ENCODE measurements around the gene STARD9.

Gene STARD9

DNA sequence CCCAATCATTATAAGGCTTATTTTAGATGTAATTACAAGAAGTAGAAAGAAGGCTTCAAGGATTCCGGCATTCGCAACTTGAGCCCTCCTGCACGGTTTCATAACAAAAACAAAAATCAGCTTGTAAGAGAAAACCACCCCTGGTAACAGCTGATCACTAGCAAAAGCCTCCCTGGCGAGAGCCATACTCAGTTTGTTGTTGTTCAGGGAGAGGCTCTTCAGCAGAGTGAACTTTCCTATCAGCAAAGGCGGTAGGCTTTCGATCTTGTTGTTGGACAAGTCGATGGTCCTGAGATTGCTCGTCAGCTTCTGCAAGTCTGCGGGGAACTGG, 27.5 kb upstream of the STARD9 start:
- no peak for DNase-seq
- Histone ChIP-seq H2AFZ (ENCODE audit: insufficient read depth, low read length, poor library complexity) (peak overlapping the region; percentile 72), H4K12ac (ENCODE audit: low read depth, low read length) (peak overlapping the region; percentile 78), H4K91ac (ENCODE audit: low read depth, low read length) (peak overlapping the region; percentile 65), H2AK5ac (ENCODE audit: low read length) (no peak overlapping the region), H3K27ac (ENCODE audit: low read depth, low read length) (peak overlapping the region; percentile 29), H3K9ac (ENCODE audit: low read length) (peak overlapping the region; percentile 29), H3K4ac (ENCODE audit: low read depth, low read length) (peak overlapping the region; percentile 29), H2BK12ac (ENCODE audit: low read length) (no peak overlapping the region), H2BK120ac (ENCODE audit: insufficient read depth, low read length, poor library complexity) (peak overlapping the region; percentile 83), H4K8ac (ENCODE audit: low read depth, low read length) (peak overlapping the region; percentile 88), H3K4me2 (ENCODE audit: low read length) (peak overlapping the region; percentile 82), H3K36me3 (ENCODE audit: control insufficient read depth in 1 of 2, insufficient read depth in 2 of 2, low read length in 2 of 2) (peaks cover 5% of the 10 kb centered on the region in 2 experiments), H3K79me2 (ENCODE audit: control insufficient read depth, insufficient read depth, low read length, poor library complexity) (peaks cover 8% of the 10 kb centered on the region), H3K4me1 (ENCODE audit: control insufficient read depth in 1 of 2, insufficient read depth in 2 of 2, low read length in 2 of 2) (peaks cover 0 to 3% of the 10 kb centered on the region in 2 experiments), H2BK5ac (ENCODE audit: low read depth, low read length, poor library complexity) (peak overlapping the region; percentile 47), H3K27me3 (ENCODE audit: insufficient read depth, low read length) (no peaks in the 10 kb centered on the region), H3K23ac (ENCODE audit: low read length) (no peak overlapping the region), H3K4me3 (ENCODE audit: low read depth, low read length) (peak overlapping the region; percentile 89), H3K14ac (ENCODE audit: low read length) (peak overlapping the region; percentile 78), H3K9me3 (ENCODE audit: insufficient read depth, low read depth, low read length) (no peaks in the 10 kb centered on the region), H3K79me1 (ENCODE audit: low read length) (peaks cover 9% of the 10 kb centered on the region), H3K18ac (ENCODE audit: low read length) (peak overlapping the region; percentile 41)
- no CpG with 5 or more reads among the region's 9 CpGs for WGBS (ENCODE audit: extremely low coverage, insufficient coverage, insufficient read length)

DNA sequence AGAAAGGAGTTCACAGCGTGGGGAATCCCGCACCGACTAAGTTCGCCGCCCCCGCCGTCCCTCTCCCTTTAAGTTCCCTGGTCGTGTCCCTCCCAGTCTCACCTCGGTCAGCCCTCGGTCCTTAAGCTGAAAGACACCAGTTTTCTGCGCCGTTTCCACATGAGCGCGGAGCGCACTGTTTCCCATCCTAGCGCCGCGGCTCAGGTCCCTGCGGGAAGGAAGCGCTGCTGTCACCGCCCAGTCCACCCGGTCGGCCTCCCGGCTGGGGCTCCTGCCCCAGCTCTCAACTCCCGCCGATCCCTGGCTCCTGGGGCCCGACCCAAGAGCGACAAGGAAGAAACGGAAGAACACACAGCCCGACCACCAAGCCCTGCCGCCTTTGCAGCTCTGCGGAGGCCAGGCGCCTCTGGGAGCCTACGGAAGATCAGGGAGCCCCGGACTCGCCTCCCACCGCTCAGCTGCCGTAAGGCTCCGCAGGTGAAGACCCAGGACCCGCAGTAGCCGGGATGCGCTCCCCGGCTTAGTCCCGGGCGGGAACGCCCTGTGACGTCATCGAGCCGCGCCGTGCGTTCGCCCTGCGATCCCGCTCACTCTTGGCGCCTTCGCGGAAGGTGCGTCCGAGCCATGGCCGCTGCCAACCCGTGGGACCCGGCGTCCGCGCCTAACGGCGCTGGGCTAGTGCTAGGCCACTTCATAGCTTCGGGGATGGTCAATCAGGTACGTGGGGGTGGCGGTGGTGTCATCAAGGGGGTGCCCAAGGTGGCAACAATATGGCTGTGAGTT, 27.0 kb upstream of the STARD9 start, which contains the start of the genes HAUS2 and LRRC57:
HAUS2 (plus strand) TSS at position 590 of the 783 bp plus-strand sequence; CDS start at position 625, 35 bp downstream.
LRRC57 (minus strand) TSS at position 545 of the 783 bp plus-strand sequence; CDS start at position 186, 359 bp downstream.
- Histone ChIP-seq H3K4me1 (ENCODE audit: control insufficient read depth in 1 of 2, insufficient read depth in 2 of 2, low read length in 2 of 2) (peaks cover 0 to 3% of the 10 kb centered on the region in 2 experiments), H3K79me2 (ENCODE audit: control insufficient read depth, insufficient read depth, low read length, poor library complexity) (peaks cover 8% of the 10 kb centered on the region), H3K9me3 (ENCODE audit: insufficient read depth, low read depth, low read length) (no peaks in the 10 kb centered on the region), H2BK12ac (ENCODE audit: low read length) (no peak within 1 kb of the TSS), H3K23ac (ENCODE audit: low read length) (no peak within 1 kb of the TSS), H3K18ac (ENCODE audit: low read length) (peak within 1 kb of the TSS; percentile 44), H3K9ac (ENCODE audit: low read length) (peak within 1 kb of the TSS; percentile 93), H2AFZ (ENCODE audit: insufficient read depth, low read length, poor library complexity) (peak within 1 kb of the TSS; percentile 72), H2AK5ac (ENCODE audit: low read length) (no peak within 1 kb of the TSS), H3K79me1 (ENCODE audit: low read length) (peaks cover 9% of the 10 kb centered on the region), H3K4me3 (ENCODE audit: low read depth, low read length) (peak within 1 kb of the TSS; percentile 89), H4K8ac (ENCODE audit: low read depth, low read length) (peak within 1 kb of the TSS; percentile 88), H2BK5ac (ENCODE audit: low read depth, low read length, poor library complexity) (peak within 1 kb of the TSS; percentile 47), H3K36me3 (ENCODE audit: control insufficient read depth in 1 of 2, insufficient read depth in 2 of 2, low read length in 2 of 2) (peaks cover 5% of the 10 kb centered on the region in 2 experiments), H3K14ac (ENCODE audit: low read length) (peak within 1 kb of the TSS; percentile 78), H3K27ac (ENCODE audit: low read depth, low read length) (peak within 1 kb of the TSS; percentile 29), H4K91ac (ENCODE audit: low read depth, low read length) (peak within 1 kb of the TSS; percentile 67), H3K4ac (ENCODE audit: low read depth, low read length) (peak within 1 kb of the TSS; percentile 59), H3K4me2 (ENCODE audit: low read length) (peak within 1 kb of the TSS; percentile 82), H4K12ac (ENCODE audit: low read depth, low read length) (peak within 1 kb of the TSS; percentile 78), H2BK120ac (ENCODE audit: insufficient read depth, low read length, poor library complexity) (peak within 1 kb of the TSS; percentile 83), H3K27me3 (ENCODE audit: insufficient read depth, low read length) (no peaks in the 10 kb centered on the region)
- no CpG with 5 or more reads among the region's 71 CpGs for WGBS (ENCODE audit: extremely low coverage, insufficient coverage, insufficient read length)
- peak; percentile 88 to 97 for DNase-seq

- WGBS (ENCODE audit: extremely low coverage, insufficient coverage, insufficient read length) = no CpG with 5 or more reads among the region's 15 CpGs
- Histone ChIP-seq H3K4me1 (ENCODE audit: control insufficient read depth in 1 of 2, insufficient read depth in 2 of 2, low read length in 2 of 2) (peaks cover 0 to 3% of the 10 kb centered on the region in 2 experiments), H3K36me3 (ENCODE audit: control insufficient read depth in 1 of 2, insufficient read depth in 2 of 2, low read length in 2 of 2) (peaks cover 5% of the 10 kb centered on the region in 2 experiments), H3K4me2 (ENCODE audit: low read length) (peak overlapping the region; percentile 82), H3K9ac (ENCODE audit: low read length) (peak overlapping the region; percentile 93), H3K4me3 (ENCODE audit: low read depth, low read length) (peak overlapping the region; percentile 89), H3K23ac (ENCODE audit: low read length) (no peak overlapping the region), H2AFZ (ENCODE audit: insufficient read depth, low read length, poor library complexity) (peak overlapping the region; percentile 72), H3K27me3 (ENCODE audit: insufficient read depth, low read length) (no peaks in the 10 kb centered on the region), H3K79me2 (ENCODE audit: control insufficient read depth, insufficient read depth, low read length, poor library complexity) (peaks cover 8% of the 10 kb centered on the region), H2BK12ac (ENCODE audit: low read length) (no peak overlapping the region), H4K91ac (ENCODE audit: low read depth, low read length) (peak overlapping the region; percentile 67), H2BK5ac (ENCODE audit: low read depth, low read length, poor library complexity) (no peak overlapping the region), H4K12ac (ENCODE audit: low read depth, low read length) (peak overlapping the region; percentile 49), H3K18ac (ENCODE audit: low read length) (peak overlapping the region; percentile 44), H3K4ac (ENCODE audit: low read depth, low read length) (peak overlapping the region; percentile 59), H3K27ac (ENCODE audit: low read depth, low read length) (no peak overlapping the region), H2AK5ac (ENCODE audit: low read length) (no peak overlapping the region), H3K14ac (ENCODE audit: low read length) (peak overlapping the region; percentile 78), H3K9me3 (ENCODE audit: insufficient read depth, low read depth, low read length) (no peaks in the 10 kb centered on the region), H2BK120ac (ENCODE audit: insufficient read depth, low read length, poor library complexity) (peak overlapping the region; percentile 16), H4K8ac (ENCODE audit: low read depth, low read length) (peak overlapping the region; percentile 88), H3K79me1 (ENCODE audit: low read length) (peaks cover 9% of the 10 kb centered on the region)
- peak; percentile 6 to 53 for DNase-seq
These were observed 26.3 kb upstream of the STARD9 start for GRCh38 chr15:42549032-42549491.

DNA sequence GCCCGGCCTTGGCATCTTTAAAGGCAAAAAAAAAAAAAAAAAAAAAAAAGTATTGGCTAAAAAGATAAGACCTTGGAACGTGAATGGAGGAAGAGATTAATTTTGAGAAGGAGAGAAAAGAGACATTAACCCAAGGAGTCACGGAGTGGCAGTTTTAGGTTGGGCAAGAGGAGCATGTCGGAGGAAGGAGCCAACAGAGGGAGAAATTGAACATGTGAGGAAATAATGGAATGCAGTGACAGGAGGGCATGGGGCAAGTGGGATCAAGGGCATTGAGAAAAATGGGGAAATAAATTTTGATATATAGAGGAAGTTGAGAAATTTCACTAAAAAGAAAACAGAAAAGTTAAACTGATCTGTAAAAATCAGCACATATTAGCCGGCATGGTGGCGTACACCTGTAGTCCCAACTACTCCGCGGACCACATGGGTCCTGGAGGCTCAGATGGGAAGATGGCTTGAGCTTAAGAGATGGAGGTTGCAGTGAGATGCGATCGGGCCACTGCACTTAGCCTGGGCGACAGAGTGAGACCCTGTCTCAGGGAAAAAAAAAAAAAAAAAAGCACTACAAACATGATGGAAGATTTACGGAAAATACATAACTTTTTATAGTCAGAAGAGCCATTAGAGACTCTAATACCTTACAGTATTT, 25.5 kb upstream of the STARD9 start:
- Histone ChIP-seq H3K18ac (ENCODE audit: low read length) (no peak overlapping the region), H3K27ac (ENCODE audit: low read depth, low read length) (no peak overlapping the region), H2AFZ (ENCODE audit: insufficient read depth, low read length, poor library complexity) (no peak overlapping the region), H3K23ac (ENCODE audit: low read length) (no peak overlapping the region), H3K14ac (ENCODE audit: low read length) (no peak overlapping the region), H2BK120ac (ENCODE audit: insufficient read depth, low read length, poor library complexity) (no peak overlapping the region), H3K27me3 (ENCODE audit: insufficient read depth, low read length) (no peaks in the 10 kb centered on the region), H4K8ac (ENCODE audit: low read depth, low read length) (no peak overlapping the region), H2BK12ac (ENCODE audit: low read length) (no peak overlapping the region), H3K79me1 (ENCODE audit: low read length) (peaks cover 9% of the 10 kb centered on the region), H3K79me2 (ENCODE audit: control insufficient read depth, insufficient read depth, low read length, poor library complexity) (peaks cover 8% of the 10 kb centered on the region), H2AK5ac (ENCODE audit: low read length) (no peak overlapping the region), H3K36me3 (ENCODE audit: control insufficient read depth in 1 of 2, insufficient read depth in 2 of 2, low read length in 2 of 2) (no peaks in the 10 kb centered on the region), H3K4ac (ENCODE audit: low read depth, low read length) (peak overlapping the region; percentile 75), H3K4me2 (ENCODE audit: low read length) (peak overlapping the region; percentile 42), H4K12ac (ENCODE audit: low read depth, low read length) (no peak overlapping the region), H2BK5ac (ENCODE audit: low read depth, low read length, poor library complexity) (no peak overlapping the region), H3K9me3 (ENCODE audit: insufficient read depth, low read depth, low read length) (no peaks in the 10 kb centered on the region), H3K9ac (ENCODE audit: low read length) (no peak overlapping the region), H3K4me3 (ENCODE audit: low read depth, low read length) (no peak overlapping the region), H4K91ac (ENCODE audit: low read depth, low read length) (no peak overlapping the region), H3K4me1 (ENCODE audit: control insufficient read depth in 1 of 2, insufficient read depth in 2 of 2, low read length in 2 of 2) (peaks cover 0 to 3% of the 10 kb centered on the region in 2 experiments)
- DNase-seq = no peak
- WGBS (ENCODE audit: extremely low coverage, insufficient coverage, insufficient read length) = 100% methylated on average over 1 of the region's 12 CpGs
